ENCODE data around the gene ASF1B. TPM values are rescaled to one million over a fixed set of nuclear protein-coding genes. Genes with fewer than 3 reads are reported as not detected.

ASF1B gene
- total and polyA plus RNA-seq, 12 donors: 0.48 to 17.2 (median 1.9) TPM

DNA sequence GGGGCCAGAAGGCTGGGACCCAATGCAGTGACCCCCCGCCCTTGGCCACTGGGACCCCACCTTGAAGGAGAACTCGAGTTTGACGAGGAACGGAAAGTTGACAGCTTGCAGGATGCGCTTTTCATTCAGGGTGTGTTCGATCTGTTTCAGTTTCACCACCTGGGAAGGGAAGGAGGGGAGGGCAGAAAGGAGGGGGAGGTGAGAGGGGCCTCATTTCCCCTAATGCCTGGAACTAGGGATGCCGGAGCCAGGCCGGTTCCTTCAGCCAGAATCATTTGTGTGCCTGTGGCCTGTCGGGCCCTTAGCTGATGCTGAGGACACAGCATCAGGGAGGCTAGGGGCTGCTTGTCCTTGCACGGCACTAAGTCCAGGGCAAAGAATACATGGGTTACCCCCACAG lies 33.6 kb downstream of the ASF1B start:
- DNase-seq: no peak
- Histone ChIP-seq H3K27me3 (no peaks in the 10 kb centered on the region), H3K9me3 (replicated peaks in 1 of 3) (no peaks in the 10 kb centered on the region), H3K4me3 (no peak overlapping the region), H3K36me3 (replicated peaks in 1 of 2) (peaks cover 0 to 89% of the 10 kb centered on the region in 2 donors), H3K27ac (peak overlapping the region in 4 of 5 donors; percentile 2 to 27 (median 20)), H3K4me1 (replicated peaks in 1 of 2) (peaks cover 12 to 25% of the 10 kb centered on the region in 2 donors)
- TF ChIP-seq POLR2A (IDR thresholded peaks at IDR 0.05): no peak
- TF ChIP-seq, protein P1, sequence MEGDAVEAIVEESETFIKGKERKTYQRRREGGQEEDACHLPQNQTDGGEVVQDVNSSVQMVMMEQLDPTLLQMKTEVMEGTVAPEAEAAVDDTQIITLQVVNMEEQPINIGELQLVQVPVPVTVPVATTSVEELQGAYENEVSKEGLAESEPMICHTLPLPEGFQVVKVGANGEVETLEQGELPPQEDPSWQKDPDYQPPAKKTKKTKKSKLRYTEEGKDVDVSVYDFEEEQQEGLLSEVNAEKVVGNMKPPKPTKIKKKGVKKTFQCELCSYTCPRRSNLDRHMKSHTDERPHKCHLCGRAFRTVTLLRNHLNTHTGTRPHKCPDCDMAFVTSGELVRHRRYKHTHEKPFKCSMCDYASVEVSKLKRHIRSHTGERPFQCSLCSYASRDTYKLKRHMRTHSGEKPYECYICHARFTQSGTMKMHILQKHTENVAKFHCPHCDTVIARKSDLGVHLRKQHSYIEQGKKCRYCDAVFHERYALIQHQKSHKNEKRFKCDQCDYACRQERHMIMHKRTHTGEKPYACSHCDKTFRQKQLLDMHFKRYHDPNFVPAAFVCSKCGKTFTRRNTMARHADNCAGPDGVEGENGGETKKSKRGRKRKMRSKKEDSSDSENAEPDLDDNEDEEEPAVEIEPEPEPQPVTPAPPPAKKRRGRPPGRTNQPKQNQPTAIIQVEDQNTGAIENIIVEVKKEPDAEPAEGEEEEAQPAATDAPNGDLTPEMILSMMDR (IDR thresholded peaks at IDR 0.05): no peak
- WGBS, 4 donors: 73 to 93% (median 80%) methylated on average over 6 to 10 of the region's 10 CpGs
- intact Hi-C loops (cut with DNase I): no loop called here

DNA sequence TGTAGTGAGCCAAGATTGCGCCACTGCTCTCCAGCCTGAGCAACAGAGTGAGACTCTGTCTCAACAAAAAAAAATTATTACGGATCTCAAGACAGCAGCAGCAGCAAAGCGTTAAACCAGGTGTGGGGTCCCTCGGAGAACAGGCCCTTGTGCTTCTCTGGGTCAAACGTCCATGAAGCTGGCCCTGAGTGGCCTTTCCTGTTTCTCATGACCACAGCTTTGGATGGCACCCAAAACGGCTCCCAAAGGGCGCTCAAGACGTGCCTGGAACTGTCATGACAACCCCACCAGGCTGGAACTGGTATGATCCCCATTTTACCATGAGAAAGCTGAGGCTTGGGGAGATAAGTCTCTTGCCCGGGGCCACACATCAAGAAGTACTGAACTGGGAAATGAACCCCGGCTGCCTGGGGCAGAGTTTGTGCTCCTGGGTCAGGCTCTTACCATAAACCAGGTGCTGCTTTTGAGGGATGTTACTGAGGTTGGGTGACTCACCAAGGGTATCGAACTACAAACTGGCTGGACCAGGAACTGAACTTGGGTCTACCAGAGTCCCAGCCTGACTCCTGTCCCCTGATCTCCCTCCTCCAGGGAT lies 34.2 kb downstream of the ASF1B start:
- 41 to 53% (median 50%) methylated on average over 8 to 11 of the region's 11 CpGs for WGBS, 4 donors
- DNase-seq: peak in 4 of 7 donors; percentile 26 to 66 (median 62)
- Histone ChIP-seq H3K9me3 (replicated peaks in 1 of 3) (no peaks in the 10 kb centered on the region), H3K4me1 (replicated peaks in 1 of 2) (peaks cover 7 to 19% of the 10 kb centered on the region in 2 donors), H3K27ac (peak overlapping the region in 4 of 5 donors; percentile 2 to 40 (median 26)), H3K4me3 (no peak overlapping the region), H3K27me3 (no peaks in the 10 kb centered on the region), H3K36me3 (replicated peaks in 1 of 2) (peaks cover 0 to 92% of the 10 kb centered on the region in 2 donors)
- no peak for TF ChIP-seq POLR2A (IDR thresholded peaks at IDR 0.05)
- TF ChIP-seq, protein P1 (IDR thresholded peaks at IDR 0.05): no peak
- intact Hi-C loops (cut with DNase I): no loop called here

DNA sequence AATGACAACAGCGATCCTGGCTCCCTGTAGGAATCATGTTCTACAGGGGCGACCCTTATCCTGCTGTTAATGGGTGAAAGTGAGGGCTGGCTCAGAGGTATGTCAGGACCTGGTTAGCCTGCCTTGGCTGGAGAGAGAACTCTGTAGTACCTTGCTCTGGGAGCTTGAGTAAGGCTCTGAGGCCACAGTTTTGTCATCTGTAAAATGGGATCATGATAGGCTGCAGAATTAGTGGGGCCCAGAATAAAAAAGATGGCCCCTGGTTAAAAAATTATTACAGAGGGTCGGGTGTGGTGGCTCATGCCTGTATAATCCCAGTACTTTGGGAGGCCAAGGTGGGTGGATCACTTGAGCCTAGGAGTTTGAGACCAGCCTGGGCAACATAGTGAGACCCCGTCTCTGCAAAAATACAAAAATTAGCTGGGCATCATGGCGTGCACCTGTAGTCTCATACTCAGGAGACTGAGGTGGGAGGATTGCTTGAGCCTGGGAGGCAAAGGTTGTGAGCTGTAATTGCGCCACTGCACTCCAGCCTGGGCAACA lies 35.3 kb downstream of the ASF1B start:
- no peak for TF ChIP-seq POLR2A (IDR thresholded peaks at IDR 0.05)
- TF ChIP-seq, protein P1 (IDR thresholded peaks at IDR 0.05): no peak
- H3K9me3 ChIP-seq (replicated peaks in 1 of 3): no peaks in the 10 kb centered on the region
- intact Hi-C loops (cut with DNase I): no loop called here
- DNase-seq: no peak
- H3K36me3 ChIP-seq (replicated peaks in 1 of 2): peaks cover 0 to 92% of the 10 kb centered on the region in 2 donors
- H3K4me3 ChIP-seq: no peak overlapping the region
- 91 to 94% (median 93%) methylated on average over 6 of the region's 6 CpGs for WGBS, 4 donors
- no peaks in the 10 kb centered on the region for H3K27me3 ChIP-seq
- H3K27ac ChIP-seq: peak overlapping the region in 1 of 5 donors; percentile 27
- peaks cover 7 to 19% of the 10 kb centered on the region in 2 donors for H3K4me1 ChIP-seq (replicated peaks in 1 of 2)

DNA sequence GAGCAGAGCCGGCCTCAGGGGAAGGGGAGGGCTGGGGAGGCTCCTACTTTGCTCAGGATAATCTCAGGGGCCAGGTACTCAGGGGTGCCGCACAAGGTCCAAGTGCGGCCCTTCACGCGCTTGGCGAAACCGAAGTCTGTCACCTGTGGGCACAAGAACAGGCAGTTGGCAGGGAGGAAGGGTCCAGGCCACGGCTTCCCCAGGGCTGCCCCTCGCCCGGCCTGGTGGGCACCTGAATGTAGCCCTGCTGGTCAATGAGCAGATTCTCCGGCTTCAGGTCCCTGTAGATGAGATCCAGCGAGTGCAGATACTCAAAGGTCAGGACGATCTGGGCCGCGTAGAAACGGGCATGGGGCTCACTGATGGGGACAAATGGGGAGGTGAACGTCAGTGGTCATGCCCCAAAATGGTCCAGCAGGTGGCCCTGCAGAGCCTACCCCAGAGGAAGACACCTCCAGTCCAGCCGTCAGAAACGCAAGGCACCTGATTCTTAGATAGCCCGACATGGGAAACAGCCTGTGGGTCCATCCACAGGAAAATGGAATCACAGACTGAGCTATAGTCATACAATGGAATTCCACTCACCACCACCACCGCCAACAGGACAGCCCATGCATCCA lies 38.7 kb downstream of the ASF1B start:
- Histone ChIP-seq H3K27ac (no peak overlapping the region), H3K27me3 (no peaks in the 10 kb centered on the region), H3K4me3 (no peak overlapping the region), H3K36me3 (replicated peaks in 1 of 2) (peaks cover 0 to 67% of the 10 kb centered on the region in 2 donors), H3K4me1 (replicated peaks in 1 of 2) (peaks cover 7 to 16% of the 10 kb centered on the region in 2 donors), H3K9me3 (replicated peaks in 1 of 3) (peaks cover 0 to 5% (median 0%) of the 10 kb centered on the region in 3 donors)
- DNase-seq: no peak
- 70 to 89% (median 81%) methylated on average over 12 to 21 of the region's 21 CpGs for WGBS, 4 donors
- intact Hi-C loops (cut with DNase I): no loop called here
- TF ChIP-seq POLR2A (IDR thresholded peaks at IDR 0.05): no peak
- TF ChIP-seq, protein P1 (IDR thresholded peaks at IDR 0.05): peak in 5 of 6 experiments; percentile 21 to 37 (median 29)

Measured in adrenal gland (tissue), 12 donors.